Liver (tissue), 9 donors: ENCODE data around the gene SNX3. TPM values are rescaled to one million over a fixed set of nuclear protein-coding genes. Genes with fewer than 3 reads are reported as not detected.

Source experiments
- DNase-seq: peaks from one replicate; pipeline ENCODE4 v3.0.0-alpha.2; 2017; ENCODE audit warnings: low spot score
- H3K27ac ChIP-seq, 2 donors: one replicate each; pipeline ENCODE4 v1.7.0; 2013; ENCODE audit warnings: inconsistent platforms in 2 of 2, low read length in 2 of 2, control low read depth in 1 of 2, low read depth in 1 of 2, mild to moderate bottlenecking in 1 of 2
- H3K27me3 ChIP-seq, 4 donors: one replicate each; pipeline versions ENCODE4 v1.6.1 to v1.7.0; 2013; ENCODE audit warnings: low read length in 3 of 4, inconsistent platforms in 1 of 4, mild to moderate bottlenecking in 1 of 4, moderate library complexity in 1 of 4; ENCODE audit not compliant: control insufficient read depth in 4 of 4, insufficient read depth in 4 of 4
- H3K36me3 ChIP-seq, 4 donors: one replicate each; pipeline versions ENCODE4 v1.6.1 to v1.7.0; 2013; ENCODE audit warnings: low read length in 3 of 4, mild to moderate bottlenecking in 3 of 4, low read depth in 1 of 4, moderate library complexity in 1 of 4; ENCODE audit not compliant: control insufficient read depth in 4 of 4, insufficient read depth in 3 of 4
- H3K4me1 ChIP-seq, 4 donors: one replicate each; pipeline versions ENCODE4 v1.6.1 to v1.7.0; 2013; ENCODE audit warnings: low read length in 3 of 4, mild to moderate bottlenecking in 3 of 4, moderate library complexity in 1 of 4; ENCODE audit not compliant: control insufficient read depth in 4 of 4, insufficient read depth in 4 of 4
- H3K4me3 ChIP-seq, 3 donors: one replicate each; pipeline versions ENCODE4 v1.6.1 to v1.7.0; 2013; ENCODE audit warnings: low read length in 3 of 3, control low read depth in 1 of 3, low read depth in 1 of 3, mild to moderate bottlenecking in 1 of 3
- H3K9ac ChIP-seq, 2 donors: one replicate each; pipeline ENCODE4 v1.7.0; 2013; ENCODE audit warnings: low read length in 2 of 2, mild to moderate bottlenecking in 2 of 2, moderate library complexity in 2 of 2, control low read depth in 1 of 2, low read depth in 1 of 2
- H3K9me3 ChIP-seq, 4 donors: one replicate each; pipeline versions ENCODE4 v1.6.1 to v1.7.0; 2013; ENCODE audit warnings: low read length in 3 of 4; ENCODE audit not compliant: control insufficient read depth in 4 of 4
- EGR1 ChIP-seq, 2 donors: IDR thresholded peaks; 2 replicates each; pipeline ENCODE4 v1.6.1; 2016 to 2018; ENCODE audit warnings: antibody characterized with exemption in 2 of 2, low read depth in 2 of 2
- FOXA1 ChIP-seq: IDR thresholded peaks from 2 replicates; pipeline ENCODE4 v1.6.1; 2016; ENCODE audit warnings: antibody characterized with exemption
- FOXA2 ChIP-seq: IDR thresholded peaks from 2 replicates; pipeline ENCODE4 v1.6.1; 2016; ENCODE audit warnings: antibody characterized with exemption
- GABPA ChIP-seq, 2 donors: IDR thresholded peaks in 1 of 2; conservative IDR thresholded peaks in 1 of 2; 2 replicates each; pipeline ENCODE4 v1.6.1; 2016; ENCODE audit warnings: antibody characterized with exemption in 2 of 2, mild to moderate bottlenecking in 1 of 2, moderate library complexity in 1 of 2
- HNF4A ChIP-seq, 2 donors: conservative IDR thresholded peaks; 2 replicates each; pipeline ENCODE4 v1.6.1; 2016; ENCODE audit warnings: antibody characterized with exemption in 2 of 2, mild to moderate bottlenecking in 2 of 2
- HNF4G ChIP-seq: IDR thresholded peaks from 2 replicates; pipeline ENCODE4 v1.6.1; 2016; ENCODE audit warnings: antibody characterized with exemption
- JUND ChIP-seq, 2 donors: IDR thresholded peaks; 2 replicates each; pipeline ENCODE4 v1.6.1; 2016; ENCODE audit warnings: antibody characterized with exemption in 2 of 2
- NR2F2 ChIP-seq: IDR thresholded peaks from 2 replicates; pipeline ENCODE4 v1.6.1; 2016; ENCODE audit warnings: antibody characterized with exemption
- RAD21 ChIP-seq, 2 donors: IDR thresholded peaks; 2 replicates each; pipeline ENCODE4 v1.6.1; 2016; ENCODE audit warnings: antibody characterized with exemption in 2 of 2, mild to moderate bottlenecking in 2 of 2
- SP1 ChIP-seq: IDR thresholded peaks from 2 replicates; pipeline ENCODE4 v1.6.1; 2018; ENCODE audit warnings: antibody characterized with exemption, mild to moderate bottlenecking
- TAF1 ChIP-seq: conservative IDR thresholded peaks from 2 replicates; pipeline ENCODE4 v1.6.1; 2016; ENCODE audit warnings: antibody characterized with exemption, mild to moderate bottlenecking
- YY1 ChIP-seq: IDR thresholded peaks from 2 replicates; pipeline ENCODE4 v1.6.1; 2016; ENCODE audit warnings: antibody characterized with exemption, mild to moderate bottlenecking
- WGBS: extraction: QIAGEN DNeasy Blood & Tissue Kit; methylation state at CpG from one replicate; pipeline ENCODE4 v1.1.7; 2013; 5-methylcytosine and 5-hydroxymethylcytosine counted together
- polyA plus RNA-seq, 2 donors: library from polyadenylated mRNA; stranded (reverse) in 1 of 2; unstranded in 1 of 2; fragments of 200-250 nt in 1 of 2; fragments of >200 nt in 1 of 2; fragmentation: Nextera tagmentation in 1 of 2; extraction: Ambion mirVana in 1 of 2; gene quantifications; one replicate each; pipeline versions ENCODE4 v1.2.1 to v1.2.3, GENCODE V29; 2013 to 2015
- total RNA-seq, 2 donors: library from RNA; depleted of rRNA; stranded (reverse); fragments of >200 nt; gene quantifications; one replicate each; pipeline ENCODE4 v1.2.3, GENCODE V29; 2014
- TF ChIP-seq, protein P1 (sequence below): IDR thresholded peaks from 2 replicates; pipeline ENCODE4 v1.6.1; 2016; ENCODE audit warnings: antibody characterized with exemption
- donor health status: healthy.
- donor health status: healthy.
- donor health status: healthy.
- donor health status: healthy.
- donor health status: healthy.

The SNX3 gene
- total and polyA plus RNA-seq, 4 donors: 67.9 to 161 (median 111) TPM

DNA sequence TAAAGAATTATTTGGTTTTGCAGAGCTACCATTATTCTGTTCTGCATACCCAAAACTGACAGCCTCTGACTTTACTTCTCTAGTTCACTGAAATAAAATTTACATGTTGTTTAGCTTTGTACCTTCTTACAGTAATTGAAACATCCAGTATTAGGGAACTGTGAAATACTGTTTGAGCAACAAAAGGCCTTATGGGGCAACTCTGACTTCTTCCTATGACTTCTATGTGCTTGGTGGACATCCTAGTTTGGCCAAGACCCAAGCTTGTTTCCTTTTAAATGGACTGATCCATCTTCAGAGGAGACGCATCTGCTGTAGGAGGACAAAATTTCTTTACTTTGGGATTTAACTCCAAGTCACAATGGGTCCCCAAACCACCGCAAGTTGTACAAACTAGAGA, 50.3 kb downstream of the SNX3 start:
- WGBS: 95% methylated on average over 2 of the region's 2 CpGs
- Histone ChIP-seq H3K36me3 (peaks cover 0 to 20% (median 14%) of the 10 kb centered on the region in 4 donors), H3K9me3 (no peaks in the 10 kb centered on the region), H3K9ac (no peak overlapping the region), H3K27ac (no peak overlapping the region), H3K27me3 (no peaks in the 10 kb centered on the region), H3K4me3 (no peak overlapping the region), H3K4me1 (peaks cover 0 to under 1% (median 0%) of the 10 kb centered on the region in 4 donors)
- TF ChIP-seq YY1: no peak
- DNase-seq: no peak

DNA sequence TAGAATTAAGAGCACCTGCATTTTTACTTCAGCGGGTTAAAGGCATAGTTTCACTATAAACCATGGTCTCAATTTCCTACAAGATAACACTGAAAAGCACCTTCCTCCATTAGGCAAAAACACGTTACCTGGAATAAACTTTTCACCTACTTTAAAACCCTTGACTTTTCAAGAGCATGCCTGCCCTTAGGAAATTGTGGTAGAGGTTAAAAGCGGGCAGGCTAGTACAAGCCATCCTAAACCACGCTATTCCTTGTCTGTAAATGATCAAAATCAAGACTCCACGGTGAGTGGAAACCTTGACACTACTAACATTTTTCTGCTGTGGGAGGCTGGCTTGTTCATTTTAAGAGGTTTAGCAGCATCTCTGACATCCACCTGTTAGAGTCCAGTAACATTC, 51.1 kb downstream of the SNX3 start:
- H3K27me3 ChIP-seq: no peaks in the 10 kb centered on the region
- H3K4me1 ChIP-seq: no peaks in the 10 kb centered on the region
- H3K36me3 ChIP-seq: peaks cover 0 to 18% (median 14%) of the 10 kb centered on the region in 4 donors
- no peak for TF ChIP-seq HNF4G
- TF ChIP-seq GABPA (IDR thresholded peaks at IDR 0.05 in 1 of 2, conservative IDR thresholded peaks at IDR 0.05 in 1 of 2): no peak
- TF ChIP-seq EGR1 (IDR thresholded peaks at IDR 0.05; ENCODE audit: low read depth in 2 of 2): no peak
- TF ChIP-seq, protein P1, sequence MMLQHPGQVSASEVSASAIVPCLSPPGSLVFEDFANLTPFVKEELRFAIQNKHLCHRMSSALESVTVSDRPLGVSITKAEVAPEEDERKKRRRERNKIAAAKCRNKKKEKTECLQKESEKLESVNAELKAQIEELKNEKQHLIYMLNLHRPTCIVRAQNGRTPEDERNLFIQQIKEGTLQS: no peak
- TF ChIP-seq FOXA2: no peak
- TF ChIP-seq HNF4A (conservative IDR thresholded peaks at IDR 0.05): no peak
- TF ChIP-seq SP1: no peak
- no peak for TF ChIP-seq JUND (IDR thresholded peaks at IDR 0.05)
- TF ChIP-seq YY1: no peak
- TF ChIP-seq RAD21 (IDR thresholded peaks at IDR 0.05): no peak
- no peak for TF ChIP-seq TAF1
- no peak for TF ChIP-seq FOXA1
- H3K9me3 ChIP-seq: no peaks in the 10 kb centered on the region
- no peak for DNase-seq
- no peak overlapping the region for H3K9ac ChIP-seq
- WGBS: 89% methylated on average over 5 of the region's 5 CpGs
- H3K4me3 ChIP-seq: no peak overlapping the region
- no peak overlapping the region for H3K27ac ChIP-seq

GRCh38 chr6:108207013-108207412, 53.8 kb downstream of the SNX3 start:
- no peaks in the 10 kb centered on the region for H3K27me3 ChIP-seq
- no peak overlapping the region for H3K27ac ChIP-seq
- H3K9me3 ChIP-seq: no peaks in the 10 kb centered on the region
- H3K4me1 ChIP-seq: peaks cover 0 to 4% (median 0%) of the 10 kb centered on the region in 4 donors
- H3K4me3 ChIP-seq: no peak overlapping the region
- TF ChIP-seq SP1 (no peak), NR2F2 (no peak)
- H3K36me3 ChIP-seq: peaks cover 0 to 14% (median 13%) of the 10 kb centered on the region in 4 donors
- 96% methylated on average over 4 of the region's 4 CpGs for WGBS
- no peak overlapping the region for H3K9ac ChIP-seq
- DNase-seq: no peak

DNA sequence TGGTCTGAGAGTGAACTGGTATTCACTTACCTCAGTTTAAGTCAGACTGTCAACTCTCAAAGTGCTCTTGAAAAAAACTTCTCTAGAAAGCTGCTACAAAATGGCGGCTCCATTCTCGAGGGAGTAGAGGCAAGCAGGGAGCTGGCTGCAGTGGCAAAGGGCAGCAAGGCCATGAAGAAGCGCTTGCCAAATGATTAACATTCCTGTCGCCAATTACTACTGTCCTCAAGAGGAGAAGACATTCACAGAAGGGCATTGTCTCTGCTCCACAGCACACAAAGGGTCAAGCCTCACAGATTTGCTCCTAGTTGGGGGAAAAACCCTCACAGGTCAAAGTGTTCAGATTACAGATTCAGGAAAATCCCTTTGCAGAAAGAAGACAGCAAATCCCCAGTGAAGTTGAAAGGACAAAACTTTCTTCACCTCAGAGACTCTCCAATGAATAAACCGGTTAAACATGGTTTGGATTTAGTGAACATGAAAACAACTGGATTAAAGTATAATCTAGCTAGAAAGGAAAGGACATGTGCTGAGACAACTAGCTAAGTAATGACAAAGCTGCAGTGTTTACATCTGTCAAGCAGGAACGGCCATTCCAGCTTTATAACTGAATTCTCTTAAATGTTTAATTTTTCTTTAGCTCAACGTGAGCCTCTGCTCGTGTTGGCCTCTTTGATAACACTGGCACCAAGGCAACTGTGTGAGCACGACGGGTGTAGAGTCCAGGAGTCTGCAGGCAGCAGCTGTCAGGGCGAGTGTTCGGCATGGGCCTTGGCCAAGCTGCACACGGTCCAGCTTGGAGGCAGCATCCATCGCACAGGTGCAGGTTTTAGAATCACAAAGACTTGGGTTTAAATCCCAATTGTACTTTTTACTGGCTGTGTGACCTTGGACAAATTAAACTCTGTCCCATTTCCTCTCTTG, 57.4 kb downstream of the SNX3 start:
- Histone ChIP-seq H3K4me1 (peaks cover 1 to 11% (median 7%) of the 10 kb centered on the region in 4 donors), H3K36me3 (peaks cover 0 to 4% (median 0%) of the 10 kb centered on the region in 4 donors), H3K4me3 (no peak overlapping the region), H3K9me3 (no peaks in the 10 kb centered on the region), H3K27me3 (no peaks in the 10 kb centered on the region), H3K27ac (no peak overlapping the region), H3K9ac (no peak overlapping the region)
- WGBS: 47% methylated on average over 14 of the region's 14 CpGs
- DNase-seq: no peak
- TF ChIP-seq HNF4A (conservative IDR thresholded peaks at IDR 0.05) (peak; percentile 32 to 59), YY1 (no peak)
